CD4-positive, alpha-beta memory T cell (primary cell): ENCODE data around the gene ASIC4. TPM values are rescaled to one million over a fixed set of nuclear protein-coding genes. Genes with fewer than 3 reads are reported as not detected.

Source experiments
- CTCF ChIA-PET: fragments of 350-600 bp; sonication (Branson Sonifier 250); formaldehyde crosslinking; loops from one replicate; lab custom pipeline; 2021; ENCODE audit warnings: inconsistent platforms; ENCODE audit not compliant: partially characterized antibody; lab: Charles Lee
- POLR2A ChIA-PET: fragments of 350-600 bp; sonication (Branson Sonifier 250); formaldehyde crosslinking; loops from one replicate; lab custom pipeline; 2021; ENCODE audit not compliant: partially characterized antibody; lab: Charles Lee
- DNase-seq, 5 donors: peaks; one replicate each; pipeline versions ENCODE4 v3.0.0 to v3.0.0-alpha.2; 2020 to 2022; ENCODE audit warnings: mixed read lengths in 1 of 5
- H3K27ac ChIP-seq: one replicate; pipeline ENCODE4 v1.7.0; 2013; ENCODE audit warnings: low read depth, low read length
- H3K27me3 ChIP-seq: 2 replicates; pipeline ENCODE4 v1.7.0; 2013; ENCODE audit warnings: mild to moderate bottlenecking, low read length, moderate library complexity; ENCODE audit not compliant: insufficient read depth
- H3K36me3 ChIP-seq: 2 replicates; pipeline ENCODE4 v1.7.0; 2013; ENCODE audit warnings: mild to moderate bottlenecking, low read length, moderate library complexity; ENCODE audit not compliant: insufficient read depth
- H3K4me1 ChIP-seq: 2 replicates; pipeline ENCODE4 v1.7.0; 2013; ENCODE audit warnings: mild to moderate bottlenecking, low read length, moderate library complexity; ENCODE audit not compliant: insufficient read depth
- H3K4me3 ChIP-seq, 2 donors: one replicate each; pipeline ENCODE4 v1.7.0; 2013; ENCODE audit warnings: low read length in 2 of 2, mild to moderate bottlenecking in 1 of 2
- H3K9me3 ChIP-seq, 2 donors: one replicate each; pipeline ENCODE4 v1.7.0; 2013; ENCODE audit warnings: low read length in 2 of 2, control low read depth in 1 of 2; ENCODE audit not compliant: control insufficient read depth in 1 of 2
- H3K27ac Mint-ChIP-seq, 7 donors: one replicate each; pipeline ENCODE4 v1.8.0; 2020 to 2021; ENCODE audit warnings: mixed read lengths in 7 of 7, mild to moderate bottlenecking in 6 of 7, inconsistent platforms in 3 of 7, moderate library complexity in 3 of 7
- H3K27me3 Mint-ChIP-seq, 2 donors: one replicate each; pipeline ENCODE4 v1.8.0; 2020 to 2021; ENCODE audit warnings: mixed read lengths in 2 of 2
- H3K36me3 Mint-ChIP-seq, 2 donors: one replicate each; pipeline ENCODE4 v1.8.0; 2020 to 2021; ENCODE audit warnings: mixed read lengths in 2 of 2, inconsistent platforms in 1 of 2, mild to moderate bottlenecking in 1 of 2
- H3K4me1 Mint-ChIP-seq, 4 donors: one replicate each; pipeline ENCODE4 v1.8.0; 2020 to 2021; ENCODE audit warnings: mixed read lengths in 4 of 4, mild to moderate bottlenecking in 1 of 4
- H3K4me3 Mint-ChIP-seq, 8 donors: one replicate each; pipeline ENCODE4 v1.8.0; 2020 to 2021; ENCODE audit warnings: mixed read lengths in 8 of 8, mild to moderate bottlenecking in 7 of 8, moderate library complexity in 6 of 8, inconsistent platforms in 3 of 8
- H3K9me3 Mint-ChIP-seq, 8 donors: one replicate each; pipeline ENCODE4 v1.8.0; 2020 to 2021; ENCODE audit warnings: mixed read lengths in 8 of 8, mild to moderate bottlenecking in 5 of 8, inconsistent platforms in 3 of 8, moderate library complexity in 1 of 8
- intact Hi-C: fragments of 100-400 bp; cut with micrococcal nuclease; formaldehyde crosslinking; loops from one replicate; pipeline ENCODE4 v1.15.1; 2023
- polyA plus RNA-seq, 2 donors: library from polyadenylated mRNA; unstranded; fragments of 300-500 nt; fragmentation: Illumina TruSeq; gene quantifications; one replicate each; pipeline ENCODE4 v1.2.3, GENCODE V29; 2021
- total RNA-seq, 2 experiments: library from RNA; stranded (reverse); gene quantifications; one replicate each; pipeline ENCODE4 v1.2.3, GENCODE V29; 2021

Gene ASIC4
- total and polyA plus RNA-seq, 4 experiments from 2014 or later, result 0.09 to 0.22 TPM; not detected in 2

DNA sequence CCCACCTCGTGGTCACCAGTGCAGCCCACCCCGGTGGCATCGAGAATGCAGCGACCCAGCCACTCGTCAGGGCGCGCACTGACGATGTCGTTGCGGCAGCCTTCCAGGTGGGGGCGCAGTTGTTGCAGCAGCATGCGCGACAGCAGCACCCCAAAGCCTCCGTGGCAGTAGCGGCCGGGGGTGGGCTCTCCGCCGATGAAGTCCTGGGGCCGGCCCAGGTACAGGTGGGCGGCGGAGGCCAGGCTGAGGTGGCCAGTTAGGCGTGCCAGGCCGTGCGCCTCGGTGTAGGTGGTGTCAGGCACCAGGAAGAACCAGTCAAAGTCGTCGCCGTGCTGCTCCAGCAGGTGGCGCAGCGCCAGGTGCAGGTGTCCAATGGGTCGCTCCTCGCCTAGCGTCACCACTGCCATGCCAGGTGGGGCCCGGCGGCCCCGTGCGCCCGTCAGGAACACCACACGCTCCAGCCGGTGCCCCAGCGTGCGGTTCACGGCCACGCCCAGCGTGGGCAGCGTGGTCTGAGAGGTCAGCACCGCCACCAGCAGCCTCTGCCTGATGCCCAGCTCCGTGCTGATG is 27.4 kb downstream of the ASIC4 start:
- POLR2A ChIA-PET, result interaction anchor here (0.6 to 5.0 kb wide), 5 partner anchors 19 to 1068 kb away, joined by 3 to 27 read pairs (median 9); partner anchors contain the start of genes GMPPA and STK11IP
- Histone ChIP-seq H3K27ac (no peak overlapping the region), H3K4me3 (peak overlapping the region; percentile 31 to 79), H3K27me3 (no peaks in the 10 kb centered on the region), H3K36me3 (no peaks in the 10 kb centered on the region), H3K4me1 (peaks cover 21% of the 10 kb centered on the region), H3K9me3 (no peaks in the 10 kb centered on the region)
- CTCF ChIA-PET, result interaction anchor here (0.6 to 8.5 kb wide), 29 partner anchors 11 to 928 kb away, joined by 3 to 73 read pairs (median 5); partner anchors contain the start of genes GMPPA and STK11IP
- intact Hi-C loops, result loop anchor here (1.0 to 5.0 kb wide), 2 partner anchors 19 to 264 kb away; partner anchors contain the start of gene DNAJB2
- H3K36me3 Mint-ChIP-seq, result peaks cover 0 to 10% of the 10 kb centered on the region in 2 donors
- peaks cover 15 to 34% (median 23%) of the 10 kb centered on the region in 4 donors for H3K4me1 Mint-ChIP-seq
- peak overlapping the region; percentile 64 to 92 (median 85) for H3K4me3 Mint-ChIP-seq
- DNase-seq, result peak; percentile 85 to 93 (median 89)
- H3K9me3 Mint-ChIP-seq, result no peaks in the 10 kb centered on the region
- peak overlapping the region in 3 of 7 donors; percentile 3 to 84 (median 25) for H3K27ac Mint-ChIP-seq
- H3K27me3 Mint-ChIP-seq, result peaks cover 0 to 5% of the 10 kb centered on the region in 2 donors

DNA sequence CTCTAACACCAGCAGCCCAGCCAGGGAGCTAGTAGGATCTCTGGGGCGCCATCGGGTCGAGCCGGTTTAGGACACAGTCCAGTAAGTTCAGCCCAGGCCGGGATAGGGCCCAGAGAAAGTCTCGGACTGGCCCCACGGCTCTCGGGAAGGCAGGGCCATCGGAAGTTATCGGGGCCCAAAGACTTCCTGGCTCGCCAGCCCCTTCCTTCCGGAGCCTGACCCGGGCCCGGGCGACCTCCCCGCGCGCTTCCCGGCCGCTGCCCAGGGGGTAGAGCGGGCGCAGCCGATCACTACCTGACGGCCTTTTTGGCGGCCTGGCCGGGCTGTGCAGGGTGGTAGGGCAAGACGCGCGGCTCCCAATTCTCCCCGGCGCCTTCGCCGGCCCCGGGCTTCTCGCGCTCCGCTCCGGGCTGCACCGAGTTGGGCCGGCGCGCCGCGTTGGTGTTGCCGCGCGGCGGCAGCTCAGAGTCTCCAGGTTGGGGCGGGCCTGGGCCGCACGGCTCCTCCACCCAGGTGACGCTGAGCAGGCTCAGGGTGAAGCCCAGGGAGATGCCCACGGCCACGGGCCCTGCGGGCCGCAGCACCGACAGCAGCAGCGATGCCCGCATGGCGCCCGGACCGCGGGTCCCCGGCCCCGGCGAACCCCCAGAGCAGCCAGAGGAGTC is 28.8 kb downstream of the ASIC4 start:
- Histone ChIP-seq H3K9me3 (no peaks in the 10 kb centered on the region), H3K4me3 (peak overlapping the region; percentile 29 to 75), H3K4me1 (peaks cover 21% of the 10 kb centered on the region), H3K27me3 (no peaks in the 10 kb centered on the region), H3K27ac (peak overlapping the region; percentile 62), H3K36me3 (no peaks in the 10 kb centered on the region)
- CTCF ChIA-PET, result interaction anchor here (0.6 to 8.5 kb wide), 7 partner anchors 10 to 100 kb away, joined by 3 to 73 read pairs (median 5); no protein-coding TSS in a partner anchor
- Mint-ChIP-seq H3K27me3 (peaks cover 0 to 5% of the 10 kb centered on the region in 2 donors), H3K27ac (peak overlapping the region; percentile 61 to 93 (median 86)), H3K4me3 (peak overlapping the region; percentile 75 to 92 (median 86)), H3K4me1 (peaks cover 15 to 34% (median 23%) of the 10 kb centered on the region in 4 donors), H3K9me3 (no peaks in the 10 kb centered on the region), H3K36me3 (peaks cover 0 to 10% of the 10 kb centered on the region in 2 donors)
- POLR2A ChIA-PET, result interaction anchor here (0.5 to 5.0 kb wide), 6 partner anchors 9 to 1314 kb away, joined by 3 to 27 read pairs (median 7); partner anchors contain the start of genes GMPPA, OBSL1 and STK11IP
- DNase-seq, result no peak
- intact Hi-C loops, result loop anchor here (1.0 to 5.0 kb wide), 5 partner anchors 9 to 266 kb away; partner anchors contain the start of genes DNAJB2, GMPPA and STK11IP

DNA sequence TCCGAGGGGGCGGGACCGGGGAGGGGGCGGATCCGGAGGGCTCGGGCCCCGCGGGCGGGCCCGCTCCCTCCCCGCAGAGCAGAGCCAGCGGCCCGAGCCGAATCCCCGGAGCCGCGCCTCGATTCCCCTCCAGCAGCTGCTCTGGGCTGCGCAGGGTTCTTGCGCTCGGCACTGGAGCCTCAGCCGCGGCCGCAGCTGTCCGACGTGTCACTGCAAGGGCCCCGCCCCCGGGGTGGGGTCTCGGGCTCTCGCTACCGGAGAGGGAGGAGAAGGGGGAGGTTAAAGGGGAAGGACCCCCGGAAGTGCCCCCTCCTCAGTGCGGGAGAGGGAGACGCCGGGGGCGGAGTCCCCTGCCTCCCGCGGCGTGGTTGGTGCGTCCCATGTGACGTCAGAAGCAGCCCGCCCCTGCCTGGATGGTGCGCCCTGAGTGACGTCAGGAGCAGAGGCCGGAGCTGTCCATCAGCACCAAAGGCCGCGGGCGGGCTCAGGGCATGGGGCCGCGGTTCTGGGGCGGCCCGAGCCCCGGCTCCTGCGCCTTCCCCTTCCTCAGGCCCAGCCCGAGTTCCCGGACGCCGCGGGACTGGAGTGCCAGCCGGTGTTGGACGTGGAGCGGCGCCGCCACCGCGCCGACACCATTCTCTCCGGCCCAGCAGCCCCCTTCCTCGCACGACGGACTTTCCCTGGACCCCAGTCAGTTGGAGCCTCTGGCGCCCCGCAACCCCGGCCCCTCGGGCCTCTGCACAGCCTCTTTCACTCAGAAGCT is 29.5 kb downstream of the ASIC4 start, which contains the start of the genes CHPF and TMEM198:
TSS of gene CHPF (minus strand) at position 214 of the 763 bp plus-strand sequence. CDS start 271 bp downstream, outside the sequence.
TSS of gene TMEM198 (plus strand) at position 433 of the 763 bp plus-strand sequence. CDS start 700 bp downstream, outside the sequence.
- Histone ChIP-seq H3K4me1 (peaks cover 21% of the 10 kb centered on the region), H3K4me3 (peak within 1 kb of the TSS; percentile 29 to 75), H3K9me3 (no peaks in the 10 kb centered on the region), H3K36me3 (no peaks in the 10 kb centered on the region), H3K27me3 (no peaks in the 10 kb centered on the region), H3K27ac (peak within 1 kb of the TSS; percentile 62)
- Mint-ChIP-seq H3K4me1 (peaks cover 15 to 34% (median 23%) of the 10 kb centered on the region in 4 donors), H3K27ac (peak within 1 kb of the TSS; percentile 84 to 93 (median 92)), H3K36me3 (peaks cover 0 to 10% of the 10 kb centered on the region in 2 donors), H3K9me3 (peaks cover 0 to under 1% (median 0%) of the 10 kb centered on the region in 8 donors), H3K4me3 (peak within 1 kb of the TSS; percentile 84 to 92 (median 90)), H3K27me3 (peaks cover 7 to 10% of the 10 kb centered on the region in 2 donors)
- DNase-seq, result peak; percentile 90 to 95 (median 91)
- intact Hi-C loops, result loop anchor here (1.0 to 5.0 kb wide), 5 partner anchors 9 to 266 kb away; partner anchors contain the start of genes DNAJB2, GMPPA and STK11IP
- ChIA-PET POLR2A (interaction anchor here (0.5 to 5.0 kb wide), 7 partner anchors 8 to 1314 kb away, joined by 3 to 27 read pairs (median 5); partner anchors contain the start of genes GMPPA, OBSL1 and STK11IP), CTCF (interaction anchor here (0.7 to 8.5 kb wide), 7 partner anchors 9 to 99 kb away, joined by 3 to 73 read pairs (median 5); partner anchors contain the start of gene STK11IP)

DNA sequence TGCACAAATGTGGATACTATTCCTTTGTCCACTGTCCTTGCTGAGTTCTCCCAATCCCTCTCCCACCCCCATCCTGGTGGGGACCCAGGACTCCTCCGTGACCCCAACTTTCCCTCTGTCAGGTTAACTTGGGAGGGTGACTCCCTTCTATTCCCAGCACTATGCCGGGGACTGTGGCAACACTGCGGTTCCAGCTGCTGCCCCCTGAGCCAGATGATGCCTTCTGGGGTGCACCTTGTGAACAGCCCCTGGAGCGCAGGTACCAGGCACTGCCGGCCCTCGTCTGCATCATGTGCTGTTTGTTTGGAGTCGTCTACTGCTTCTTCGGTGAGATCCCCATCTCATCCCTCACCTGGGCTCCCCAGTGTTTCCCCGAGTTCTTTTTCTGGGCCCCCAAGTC is 30.3 kb downstream of the ASIC4 start:
- peak overlapping the region; percentile 82 to 91 (median 88) for H3K4me3 Mint-ChIP-seq
- ChIA-PET POLR2A (interaction anchor here (1.3 to 5.0 kb wide), 4 partner anchors 8 to 53 kb away, joined by 3 to 27 read pairs (median 11); partner anchors contain the start of genes GMPPA and STK11IP), CTCF (interaction anchor here (1.2 to 8.5 kb wide), 3 partner anchors 15 to 53 kb away, joined by 3 to 73 read pairs (median 60); partner anchors contain the start of gene STK11IP)
- Histone ChIP-seq H3K4me3 (no peak overlapping the region), H3K9me3 (no peaks in the 10 kb centered on the region), H3K27ac (no peak overlapping the region), H3K4me1 (peaks cover 21% of the 10 kb centered on the region), H3K27me3 (no peaks in the 10 kb centered on the region), H3K36me3 (no peaks in the 10 kb centered on the region)
- peaks cover 10 to 13% of the 10 kb centered on the region in 2 donors for H3K27me3 Mint-ChIP-seq
- H3K9me3 Mint-ChIP-seq, result peaks cover 0 to 1% (median 0%) of the 10 kb centered on the region in 8 donors
- intact Hi-C loops, result loop anchor here (5.0 kb wide), 1 partner anchor 267 kb away; the partner anchor contains the start of gene DNAJB2
- peak overlapping the region; percentile 73 to 93 (median 91) for H3K27ac Mint-ChIP-seq
- no peak for DNase-seq
- peaks cover 0 to 10% of the 10 kb centered on the region in 2 donors for H3K36me3 Mint-ChIP-seq
- peaks cover 15 to 34% (median 23%) of the 10 kb centered on the region in 4 donors for H3K4me1 Mint-ChIP-seq

DNA sequence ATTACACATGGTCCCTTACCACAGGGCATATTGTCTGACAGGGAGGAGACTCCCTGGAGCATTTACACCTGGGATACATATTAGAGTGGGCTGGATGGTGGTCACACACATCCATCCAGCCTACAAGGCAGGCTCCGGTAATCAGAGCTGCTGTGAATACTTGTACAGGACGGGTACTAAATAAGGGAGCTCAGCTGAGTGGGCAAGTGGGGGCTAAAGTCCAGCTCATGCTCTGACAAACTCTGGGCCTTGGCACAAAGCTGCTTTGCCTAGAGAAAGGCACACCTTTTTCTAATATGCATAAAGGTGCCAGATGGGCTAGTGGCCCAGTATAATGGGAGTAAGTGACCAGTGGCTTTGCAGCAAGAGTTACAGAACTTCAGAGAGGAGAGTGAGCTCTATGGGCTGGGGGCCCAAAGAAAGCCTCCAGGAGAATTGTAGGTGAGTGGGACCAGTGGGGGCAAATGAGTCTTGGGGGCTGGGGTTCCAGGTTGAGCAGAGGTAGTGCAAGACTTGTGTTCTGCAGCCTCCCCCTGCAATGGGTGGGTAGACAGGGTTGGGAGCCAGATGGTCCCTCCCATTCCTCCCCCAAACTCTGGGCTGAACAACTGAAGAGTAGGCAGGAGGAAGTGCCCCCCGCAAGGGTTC is 31.1 kb downstream of the ASIC4 start:
- H3K9me3 Mint-ChIP-seq, result peaks cover 0 to 1% (median 0%) of the 10 kb centered on the region in 8 donors
- Histone ChIP-seq H3K4me3 (no peak overlapping the region), H3K9me3 (no peaks in the 10 kb centered on the region), H3K27me3 (no peaks in the 10 kb centered on the region), H3K4me1 (peaks cover 21% of the 10 kb centered on the region), H3K36me3 (no peaks in the 10 kb centered on the region), H3K27ac (no peak overlapping the region)
- POLR2A ChIA-PET, result interaction anchor here (5.0 kb wide), 1 partner anchor 48 kb away, joined by 27 read pairs; the partner anchor contains the start of gene GMPPA
- H3K27me3 Mint-ChIP-seq, result peaks cover 10 to 18% of the 10 kb centered on the region in 2 donors
- peak overlapping the region in 4 of 7 donors; percentile 13 to 93 (median 71) for H3K27ac Mint-ChIP-seq
- peak overlapping the region in 5 of 8 donors; percentile 85 to 91 (median 90) for H3K4me3 Mint-ChIP-seq
- DNase-seq, result no peak
- H3K4me1 Mint-ChIP-seq, result peaks cover 15 to 34% (median 23%) of the 10 kb centered on the region in 4 donors
- CTCF ChIA-PET, result interaction anchor here (8.5 kb wide), 1 partner anchor 15 kb away, joined by 73 read pairs; no protein-coding TSS in a partner anchor
- peaks cover 0 to 10% of the 10 kb centered on the region in 2 donors for H3K36me3 Mint-ChIP-seq
- intact Hi-C loops, result no loop called here
